Measurements from ENCODE around the gene AP2M1. TPM values are rescaled to one million over a fixed set of nuclear protein-coding genes. Genes with fewer than 3 reads are reported as not detected.

The AP2M1 gene
- total RNA-seq, result 384 and 533 TPM in 2 replicates

GRCh38 chr3:184174646-184175492 lies at the start of gene AP2M1:
AP2M1 (plus strand) TSS chr3:184174855; CDS start chr3:184176994, 2,139 bp downstream.

GRCh38 chr3:184135149-184135910 lies 39.3 kb upstream of the AP2M1 start, which contains the start of gene EIF2B5:
EIF2B5 (plus strand) TSS chr3:184135358; CDS start chr3:184135386, 28 bp downstream.

GRCh38 chr3:184154885-184155643 lies 19.6 kb upstream of the AP2M1 start, which contains the start of gene DVL3:
DVL3 (plus strand) TSS chr3:184155377; CDS start chr3:184155636, 259 bp downstream.

GRCh38 chr3:184186184-184186901 lies 11.7 kb downstream of the AP2M1 start, which contains the start of gene ABCF3:
ABCF3 (plus strand) TSS chr3:184186199; CDS start chr3:184186208, 9 bp downstream.

GRCh38 chr3:184229394-184230080 lies 54.9 kb downstream of the AP2M1 start, which contains the start of gene VWA5B2:
VWA5B2 (plus strand) TSS chr3:184229585; CDS start chr3:184230529, 944 bp downstream.

Other genes starting within 250 kb of the AP2M1 start
- gene ABCC5, start 157.0 kb upstream of the AP2M1 start, total RNA-seq, result 14.4 and 25.4 TPM in 2 replicates
- gene HTR3D, start 143.1 kb upstream of the AP2M1 start, total RNA-seq, result not detected in 2 replicates
- gene HTR3C, start 121.8 kb upstream of the AP2M1 start, total RNA-seq, result not detected in 2 replicates
- not detected in 2 replicates for gene HTR3E, start 77.8 kb upstream of the AP2M1 start, total RNA-seq
- 29.3 and 39.1 TPM in 2 replicates for gene EIF2B5, start 39.5 kb upstream of the AP2M1 start, total RNA-seq
- gene DVL3, start 19.5 kb upstream of the AP2M1 start, total RNA-seq, result 35.2 and 37.0 TPM in 2 replicates
- 55.2 and 81.5 TPM in 2 replicates for gene ABCF3, start 11.3 kb downstream of the AP2M1 start, total RNA-seq
- not detected in 2 replicates for gene VWA5B2, start 54.7 kb downstream of the AP2M1 start, total RNA-seq
- gene ALG3, start 74.1 kb downstream of the AP2M1 start, total RNA-seq, result 39.1 and 39.5 TPM in 2 replicates
- 3.4 and 6.9 TPM in 2 replicates for gene EEF1AKMT4, start 74.8 kb downstream of the AP2M1 start, total RNA-seq
- gene CAMK2N2, start 86.7 kb downstream of the AP2M1 start, total RNA-seq, result not detected in 2 replicates
- gene ECE2, start 101.2 kb downstream of the AP2M1 start, total RNA-seq, result not detected in 2 replicates
- 485 and 1,347 TPM in 2 replicates for gene PSMD2, start 124.4 kb downstream of the AP2M1 start, total RNA-seq
- gene EIF4G1, start 139.8 kb downstream of the AP2M1 start, total RNA-seq, result 179 and 389 TPM in 2 replicates
- 22.0 and 24.5 TPM in 2 replicates for gene FAM131A, start 162.7 kb downstream of the AP2M1 start, total RNA-seq
- 1.7 and 3.3 TPM in 2 replicates for gene CLCN2, start 186.8 kb downstream of the AP2M1 start, total RNA-seq
- 102 and 146 TPM in 2 replicates for gene POLR2H, start 186.9 kb downstream of the AP2M1 start, total RNA-seq
- gene THPO, start 203.4 kb downstream of the AP2M1 start, total RNA-seq, result under 0.01 and 0.28 TPM in 2 replicates
- 0.96 and 3.1 TPM in 2 replicates for gene CHRD, start 205.2 kb downstream of the AP2M1 start, total RNA-seq

Data from regular cardiac myocyte (primary cell).